Activated CD4-positive, CD25-positive, alpha-beta regulatory T cell treated with anti-CD3 and anti-CD28 coated beads, Interleukin-2, amount 50 U/mL, for 24 hours (primary cell): ENCODE results near the gene TUBB3.
"Not testable (repeated sequence)": the region's sequence is repeated elsewhere in the genome, so short reads cannot be mapped to it uniquely, and the experiment has no call there.

Source experiments
- ATAC-seq, 2 donors: fragments of 150-1000 bp; cut with Tn5 transposase; one replicate each; pipeline ENCODE4 v1.10.0; 2021; ENCODE audit warnings: mild to moderate bottlenecking in 1 of 2, moderate library complexity in 1 of 2

The TUBB3 gene

DNA sequence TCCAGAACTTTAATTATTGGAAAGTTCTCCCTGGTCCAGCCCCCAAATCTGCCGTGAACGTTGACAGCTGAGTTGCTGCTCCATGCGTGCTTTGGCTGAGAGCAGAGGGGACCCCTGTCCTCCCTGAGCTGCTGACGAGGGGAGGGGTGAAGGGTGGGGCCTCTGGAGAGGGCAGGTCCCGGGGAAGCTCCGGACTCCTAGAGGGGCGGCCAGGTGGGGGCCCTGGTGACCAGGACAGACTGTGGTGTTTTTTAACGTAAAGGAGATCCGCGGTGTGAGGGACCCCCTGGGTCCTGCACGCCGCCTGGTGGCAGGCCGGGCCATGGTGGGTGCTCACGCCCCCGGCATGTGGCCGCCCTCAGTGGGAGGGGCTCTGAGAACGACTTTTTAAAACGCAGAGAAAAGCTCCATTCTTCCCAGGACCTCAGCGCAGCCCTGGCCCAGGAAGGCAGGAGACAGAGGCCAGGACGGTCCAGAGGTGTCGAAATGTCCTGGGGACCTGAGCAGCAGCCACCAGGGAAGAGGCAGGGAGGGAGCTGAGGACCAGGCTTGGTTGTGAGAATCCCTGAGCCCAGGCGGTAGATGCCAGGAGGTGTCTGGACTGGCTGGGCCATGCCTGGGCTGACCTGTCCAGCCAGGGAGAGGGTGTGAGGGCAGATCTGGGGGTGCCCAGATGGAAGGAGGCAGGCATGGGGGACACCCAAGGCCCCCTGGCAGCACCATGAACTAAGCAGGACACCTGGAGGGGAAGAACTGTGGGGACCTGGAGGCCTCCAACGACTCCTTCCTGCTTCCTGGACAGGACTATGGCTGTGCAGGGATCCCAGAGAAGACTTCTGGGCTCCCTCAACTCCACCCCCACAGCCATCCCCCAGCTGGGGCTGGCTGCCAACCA lies 4.4 kb upstream of the TUBB3 start, which contains the start of gene MC1R:
Gene MC1R, plus strand, starts transcription at position 410 of the 895 bp plus-strand sequence. Its CDS starts 397 bp downstream, at position 807.
- ATAC-seq: peak in 1 of 2 donors; percentile 32

DNA sequence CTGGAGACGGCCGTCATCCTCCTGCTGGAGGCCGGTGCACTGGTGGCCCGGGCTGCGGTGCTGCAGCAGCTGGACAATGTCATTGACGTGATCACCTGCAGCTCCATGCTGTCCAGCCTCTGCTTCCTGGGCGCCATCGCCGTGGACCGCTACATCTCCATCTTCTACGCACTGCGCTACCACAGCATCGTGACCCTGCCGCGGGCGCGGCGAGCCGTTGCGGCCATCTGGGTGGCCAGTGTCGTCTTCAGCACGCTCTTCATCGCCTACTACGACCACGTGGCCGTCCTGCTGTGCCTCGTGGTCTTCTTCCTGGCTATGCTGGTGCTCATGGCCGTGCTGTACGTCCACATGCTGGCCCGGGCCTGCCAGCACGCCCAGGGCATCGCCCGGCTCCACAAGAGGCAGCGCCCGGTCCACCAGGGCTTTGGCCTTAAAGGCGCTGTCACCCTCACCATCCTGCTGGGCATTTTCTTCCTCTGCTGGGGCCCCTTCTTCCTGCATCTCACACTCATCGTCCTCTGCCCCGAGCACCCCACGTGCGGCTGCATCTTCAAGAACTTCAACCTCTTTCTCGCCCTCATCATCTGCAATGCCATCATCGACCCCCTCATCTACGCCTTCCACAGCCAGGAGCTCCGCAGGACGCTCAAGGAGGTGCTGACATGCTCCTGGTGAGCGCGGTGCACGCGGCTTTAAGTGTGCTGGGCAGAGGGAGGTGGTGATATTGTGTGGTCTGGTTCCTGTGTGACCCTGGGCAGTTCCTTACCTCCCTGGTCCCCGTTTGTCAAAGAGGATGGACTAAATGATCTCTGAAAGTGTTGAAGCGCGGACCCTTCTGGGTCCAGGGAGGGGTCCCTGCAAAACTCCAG lies 3.4 kb upstream of the TUBB3 start:
- no peak for ATAC-seq

DNA sequence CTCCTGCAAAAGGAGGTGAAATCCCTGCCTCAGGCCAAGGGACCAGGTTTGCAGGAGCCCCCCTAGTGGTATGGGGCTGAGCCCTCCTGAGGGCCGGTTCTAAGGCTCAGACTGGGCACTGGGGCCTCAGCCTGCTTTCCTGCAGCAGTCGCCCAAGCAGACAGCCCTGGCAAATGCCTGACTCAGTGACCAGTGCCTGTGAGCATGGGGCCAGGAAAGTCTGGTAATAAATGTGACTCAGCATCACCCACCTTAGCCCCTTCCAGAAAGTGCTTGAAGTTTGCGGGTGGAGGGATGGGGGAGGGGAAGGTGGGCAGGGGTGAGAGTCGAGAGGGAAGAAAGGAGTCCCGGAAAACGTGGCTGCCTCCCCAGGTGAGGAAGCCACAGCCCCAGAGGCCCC lies 2.4 kb upstream of the TUBB3 start:
- no peak for ATAC-seq

DNA sequence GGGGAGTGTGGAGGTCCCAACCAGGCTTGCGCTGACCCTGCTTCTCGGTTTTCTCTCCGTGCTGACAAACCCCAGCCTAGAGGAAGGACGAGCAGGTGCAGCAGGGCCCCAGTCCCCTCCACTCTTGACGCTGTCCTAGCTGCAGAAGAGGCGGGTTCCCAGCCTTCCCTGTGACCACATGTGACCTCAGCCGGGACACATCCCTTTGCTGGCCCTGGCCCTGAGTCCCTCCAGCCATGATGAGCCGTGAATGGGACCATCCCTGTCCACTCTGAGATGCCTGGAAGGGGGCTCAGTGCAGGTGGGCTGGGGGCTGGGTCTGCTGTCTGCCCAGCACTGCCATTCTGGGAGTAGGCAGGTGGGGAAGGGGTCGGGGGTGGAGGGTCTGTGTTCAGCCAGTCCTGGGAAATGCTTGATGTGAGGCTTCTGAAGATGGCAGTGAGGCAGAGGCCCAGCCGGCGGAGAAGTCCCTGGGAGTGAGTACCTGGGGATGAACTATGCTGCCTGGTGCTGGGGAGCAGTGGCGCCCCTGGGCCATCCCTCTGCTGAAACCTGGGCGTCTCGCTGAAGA lies 1.9 kb upstream of the TUBB3 start:
- ATAC-seq: no peak

DNA sequence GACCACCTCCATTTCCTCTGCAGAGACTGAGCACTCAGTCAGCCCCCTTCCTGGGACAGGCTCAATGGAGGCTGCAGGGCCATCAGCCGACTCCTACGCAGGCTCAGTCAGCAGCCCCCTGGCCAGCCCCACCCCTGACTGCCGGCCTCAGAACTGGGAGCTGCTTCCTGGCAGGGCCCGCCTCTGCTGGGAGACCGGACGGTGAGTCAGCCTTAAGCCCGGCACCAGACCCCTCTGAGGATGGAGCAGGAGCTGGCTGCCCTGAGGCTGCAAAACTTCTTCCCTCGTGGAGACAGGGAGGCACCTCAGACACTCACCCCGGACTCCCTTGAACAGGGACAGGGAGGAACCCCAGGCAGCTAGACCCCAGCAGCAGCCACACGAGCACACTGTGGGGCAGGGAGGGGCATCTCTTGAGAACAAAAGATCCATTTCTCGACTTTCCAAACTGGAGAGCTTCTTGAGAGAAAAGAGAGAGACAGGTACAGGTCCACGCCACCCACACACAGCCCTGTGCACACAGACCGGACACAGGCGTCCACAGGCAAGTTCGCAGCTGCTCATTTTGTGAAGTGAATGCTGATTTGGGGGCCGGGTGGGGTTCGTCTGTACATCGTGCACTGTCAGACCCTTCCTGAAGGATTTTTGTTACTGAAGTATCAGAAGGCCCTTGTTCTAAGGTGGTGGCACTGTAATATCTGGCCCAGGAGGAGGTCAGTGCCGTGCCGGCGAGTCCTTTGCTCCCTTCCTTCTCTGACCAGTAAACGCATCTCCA lies 1.3 kb upstream of the TUBB3 start:
- ATAC-seq: no peak

DNA sequence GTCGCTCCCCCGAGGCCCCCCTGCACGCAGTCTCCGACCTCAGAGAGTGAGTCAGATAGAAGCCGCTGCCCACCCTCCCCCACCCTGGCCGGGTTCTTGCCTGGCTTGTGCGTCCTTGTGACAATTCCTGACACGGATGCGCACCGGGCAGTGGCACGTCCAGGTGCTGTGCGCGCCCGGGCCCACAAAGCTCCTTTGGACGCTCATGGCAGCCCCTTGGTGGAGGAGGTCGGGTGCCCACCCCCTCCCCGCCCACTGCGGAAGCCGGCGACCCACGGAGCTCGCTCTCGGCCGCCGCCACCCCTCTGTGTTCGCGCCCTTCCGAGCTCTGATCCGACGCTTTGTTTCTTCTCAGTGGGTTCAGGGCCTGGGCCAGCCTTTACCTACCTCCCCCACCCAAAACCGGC lies 662 bp upstream of the TUBB3 start:
- no peak for ATAC-seq

DNA sequence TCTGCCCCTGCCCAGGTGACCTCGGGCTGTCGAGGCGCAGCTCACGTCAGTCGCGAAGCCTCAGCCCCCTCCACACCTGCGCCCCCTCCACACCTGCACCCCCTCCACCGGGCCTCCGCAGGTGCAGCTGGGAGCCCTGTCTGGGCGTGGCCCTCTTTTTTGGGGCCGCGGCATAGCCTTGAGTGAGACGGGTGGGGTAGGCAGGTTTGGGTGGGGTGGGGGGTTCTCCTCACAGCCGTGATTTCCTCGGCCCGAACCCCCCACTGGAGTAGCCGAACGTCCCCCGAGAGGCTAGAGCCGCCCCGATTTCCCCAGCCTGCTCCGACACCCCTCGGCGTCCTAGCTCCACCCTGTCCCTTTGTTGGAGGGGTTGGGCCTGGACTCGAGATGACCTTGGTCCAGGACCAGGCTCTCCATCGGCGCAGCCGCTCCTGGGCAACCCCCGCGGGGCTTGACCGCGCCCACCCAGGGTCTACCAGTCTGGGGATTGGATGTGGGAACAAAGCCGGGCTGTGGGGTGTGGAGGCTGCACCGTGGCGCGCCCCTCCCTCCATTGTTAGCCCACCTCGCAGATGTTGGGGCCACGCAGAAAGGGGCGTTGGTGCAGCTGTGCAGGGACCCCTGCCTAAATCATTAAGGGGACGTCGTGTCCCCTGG lies 626 bp downstream of the TUBB3 start:
- ATAC-seq: no peak

DNA sequence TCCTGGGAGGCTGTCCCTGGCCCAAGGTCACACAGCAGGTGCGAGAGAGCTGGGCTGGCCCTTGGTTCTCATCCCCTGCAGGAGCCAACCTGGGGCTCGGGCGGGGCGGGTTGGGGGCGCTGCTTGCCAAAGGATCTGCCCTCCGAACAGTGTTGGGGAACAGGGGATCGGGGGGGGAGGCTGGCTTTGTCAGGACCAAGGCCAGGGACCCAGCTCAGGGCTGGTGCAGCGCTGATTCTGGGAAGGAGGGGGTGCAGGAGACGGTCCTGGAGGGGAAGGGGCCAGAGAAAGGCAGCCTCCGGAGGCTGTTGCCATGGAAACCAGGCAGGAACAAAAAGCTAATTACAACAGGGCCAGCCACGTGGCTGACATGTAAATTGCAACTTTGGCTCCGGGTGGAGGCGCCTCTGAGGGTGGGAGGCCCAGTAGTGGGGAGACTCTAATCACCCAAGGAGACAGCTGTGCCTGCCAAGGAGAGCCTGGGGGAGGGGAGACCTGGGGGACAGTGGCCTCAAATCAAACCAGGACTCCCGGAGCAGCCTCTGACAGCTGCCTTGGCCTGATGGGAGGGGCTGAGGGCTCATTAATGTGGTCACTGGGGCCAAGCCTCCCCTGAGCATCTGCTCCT lies 1.3 kb downstream of the TUBB3 start:
- ATAC-seq: no peak

DNA sequence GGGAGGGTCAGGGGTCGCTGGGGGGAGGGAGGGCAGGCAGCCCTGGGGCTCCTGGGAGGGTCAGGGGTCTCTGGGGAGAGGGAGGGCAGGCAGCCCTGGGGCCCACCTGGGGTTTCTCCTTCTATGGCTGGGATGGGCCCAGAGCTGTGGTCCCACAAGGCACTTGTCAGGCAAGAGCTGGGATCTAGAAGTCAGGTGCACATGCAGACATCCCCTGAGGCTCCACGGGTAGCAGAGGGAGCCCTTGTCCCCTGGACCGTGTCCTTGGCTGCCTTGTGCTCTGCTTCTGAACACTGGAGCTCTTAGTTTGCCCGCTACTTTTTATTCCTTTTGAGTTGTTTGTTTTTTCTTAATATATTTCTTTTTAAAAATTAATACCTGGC lies 1.8 kb downstream of the TUBB3 start:
- no peak for ATAC-seq

DNA sequence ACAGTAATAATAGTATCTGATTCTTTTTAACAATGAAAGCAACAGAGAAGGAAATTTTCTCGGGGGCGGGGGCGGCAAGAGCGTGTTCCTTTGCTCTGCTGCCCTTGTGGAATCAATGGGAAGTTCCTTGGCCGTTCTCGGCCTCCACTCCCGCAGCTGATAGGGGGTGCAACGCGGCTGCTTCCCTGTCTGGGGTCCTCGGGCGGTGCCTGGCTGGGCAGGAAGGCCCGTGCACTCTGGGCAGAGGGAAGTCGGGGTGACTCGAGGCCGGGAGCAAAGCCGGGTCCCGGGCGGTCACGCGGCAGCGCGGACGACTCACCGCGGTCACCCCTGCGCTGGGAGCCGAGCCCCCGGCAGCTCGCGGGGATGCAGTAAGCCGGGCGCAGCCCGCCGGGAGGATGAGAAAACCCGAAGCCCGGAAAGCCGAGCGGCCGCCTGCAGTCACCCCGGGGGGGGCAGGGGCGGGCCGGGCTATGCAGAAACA lies 2.5 kb downstream of the TUBB3 start:
- no peak for ATAC-seq

DNA sequence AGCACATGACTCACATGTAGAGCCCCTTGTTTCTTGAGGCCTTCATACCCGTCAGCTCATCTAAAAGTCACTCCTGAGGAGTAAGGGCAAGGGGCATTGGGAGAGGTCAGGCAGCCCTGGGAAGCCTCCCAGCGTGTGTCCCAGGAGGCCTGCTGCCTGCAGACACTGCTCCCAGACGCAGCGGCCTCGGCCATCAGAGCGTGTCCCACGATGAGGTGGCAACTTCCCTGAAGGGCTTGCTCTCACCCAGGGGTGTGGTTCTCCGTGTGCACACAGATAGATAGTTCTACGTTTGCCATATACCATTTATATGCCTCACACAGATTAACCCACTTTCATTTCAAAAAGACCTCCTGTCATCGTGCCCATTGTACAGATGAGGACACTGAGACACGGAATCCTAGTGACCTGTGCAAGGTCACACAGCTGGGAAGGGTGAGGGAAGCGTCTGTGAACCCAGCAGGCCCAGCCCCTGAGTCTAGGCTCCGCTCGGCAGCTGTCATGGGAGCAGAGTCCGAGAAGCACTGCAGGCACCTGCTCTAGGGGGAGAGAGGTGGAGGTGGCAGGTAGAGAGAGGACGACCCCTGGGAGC lies 8.3 kb downstream of the TUBB3 start:
- no peak for ATAC-seq

DNA sequence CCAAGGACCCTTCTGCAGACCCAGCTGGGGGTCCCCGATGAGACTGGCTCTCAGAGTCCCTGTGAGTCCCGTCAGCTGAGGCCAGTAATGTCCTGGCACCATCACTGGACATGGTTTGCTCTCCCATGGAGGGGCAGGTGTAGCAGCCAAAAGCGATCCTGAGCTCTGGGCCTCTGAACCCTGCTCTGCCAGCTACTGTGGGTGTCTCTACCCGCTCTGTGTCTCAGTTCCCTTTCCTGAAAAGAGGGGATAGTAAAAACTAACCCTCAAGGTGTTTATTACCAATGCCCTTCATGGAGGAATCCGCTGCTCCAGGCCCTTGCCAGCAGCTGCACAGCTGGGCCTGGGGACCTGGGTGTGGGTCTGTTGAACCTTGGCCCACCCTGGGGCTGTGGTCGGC lies 8.8 kb downstream of the TUBB3 start:
- ATAC-seq: no peak

DNA sequence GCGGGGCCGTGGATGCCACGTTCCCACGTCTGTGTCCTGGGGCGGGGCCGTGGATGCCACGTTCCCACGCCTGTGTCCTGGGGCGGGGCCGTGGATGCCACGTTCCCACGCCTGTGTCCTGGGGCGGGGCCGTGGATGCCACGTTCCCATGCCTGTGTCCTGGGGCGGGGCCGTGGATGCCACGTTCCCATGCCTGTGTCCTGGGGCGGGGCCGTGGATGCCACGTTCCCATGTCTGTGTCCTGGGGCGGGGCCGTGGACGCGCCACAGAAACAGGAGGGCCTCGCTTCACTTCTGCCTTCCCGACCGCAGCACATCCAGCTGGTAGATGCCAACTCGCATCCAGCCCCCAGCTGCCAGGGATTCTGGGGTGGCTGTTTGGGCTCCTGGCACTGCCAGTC lies 10.9 kb downstream of the TUBB3 start:
- not testable (repeated sequence) for ATAC-seq

DNA sequence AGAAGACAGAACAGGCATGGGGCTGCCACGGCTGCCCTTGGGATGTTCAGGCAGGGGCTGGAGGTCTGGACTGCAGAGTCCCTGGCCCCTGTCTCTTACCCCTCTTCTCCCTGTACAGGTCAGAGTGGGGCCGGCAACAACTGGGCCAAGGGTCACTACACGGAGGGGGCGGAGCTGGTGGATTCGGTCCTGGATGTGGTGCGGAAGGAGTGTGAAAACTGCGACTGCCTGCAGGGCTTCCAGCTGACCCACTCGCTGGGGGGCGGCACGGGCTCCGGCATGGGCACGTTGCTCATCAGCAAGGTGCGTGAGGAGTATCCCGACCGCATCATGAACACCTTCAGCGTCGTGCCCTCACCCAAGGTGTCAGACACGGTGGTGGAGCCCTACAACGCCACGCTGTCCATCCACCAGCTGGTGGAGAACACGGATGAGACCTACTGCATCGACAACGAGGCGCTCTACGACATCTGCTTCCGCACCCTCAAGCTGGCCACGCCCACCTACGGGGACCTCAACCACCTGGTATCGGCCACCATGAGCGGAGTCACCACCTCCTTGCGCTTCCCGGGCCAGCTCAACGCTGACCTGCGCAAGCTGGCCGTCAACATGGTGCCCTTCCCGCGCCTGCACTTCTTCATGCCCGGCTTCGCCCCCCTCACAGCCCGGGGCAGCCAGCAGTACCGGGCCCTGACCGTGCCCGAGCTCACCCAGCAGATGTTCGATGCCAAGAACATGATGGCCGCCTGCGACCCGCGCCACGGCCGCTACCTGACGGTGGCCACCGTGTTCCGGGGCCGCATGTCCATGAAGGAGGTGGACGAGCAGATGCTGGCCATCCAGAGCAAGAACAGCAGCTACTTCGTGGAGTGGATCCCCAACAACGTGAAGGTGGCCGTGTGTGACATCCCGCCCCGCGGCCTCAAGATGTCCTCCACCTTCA lies 11.7 kb downstream of the TUBB3 start:
- no peak for ATAC-seq

DNA sequence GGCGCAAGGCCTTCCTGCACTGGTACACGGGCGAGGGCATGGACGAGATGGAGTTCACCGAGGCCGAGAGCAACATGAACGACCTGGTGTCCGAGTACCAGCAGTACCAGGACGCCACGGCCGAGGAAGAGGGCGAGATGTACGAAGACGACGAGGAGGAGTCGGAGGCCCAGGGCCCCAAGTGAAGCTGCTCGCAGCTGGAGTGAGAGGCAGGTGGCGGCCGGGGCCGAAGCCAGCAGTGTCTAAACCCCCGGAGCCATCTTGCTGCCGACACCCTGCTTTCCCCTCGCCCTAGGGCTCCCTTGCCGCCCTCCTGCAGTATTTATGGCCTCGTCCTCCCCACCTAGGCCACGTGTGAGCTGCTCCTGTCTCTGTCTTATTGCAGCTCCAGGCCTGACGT lies 12.5 kb downstream of the TUBB3 start:
- not testable (repeated sequence) for ATAC-seq

DNA sequence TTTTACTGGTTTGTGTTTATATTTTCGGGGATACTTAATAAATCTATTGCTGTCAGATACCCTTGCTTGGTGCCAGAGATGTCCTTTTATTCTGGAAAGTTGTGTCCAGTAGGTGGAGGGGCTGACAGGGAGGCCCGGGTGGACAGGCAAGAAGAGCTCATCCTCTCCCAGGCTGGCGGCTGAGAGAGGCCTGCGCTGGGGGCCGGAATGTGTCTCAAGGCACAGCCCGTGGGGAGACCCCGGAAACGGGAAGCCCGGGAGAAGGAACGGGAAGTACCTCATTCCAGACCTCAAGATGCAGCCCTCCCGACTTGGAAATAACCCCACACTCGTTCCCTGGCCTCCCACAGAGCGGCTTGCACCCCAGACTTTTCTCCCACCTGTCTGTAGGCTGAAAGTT lies 12.9 kb downstream of the TUBB3 start:
- ATAC-seq: no peak

DNA sequence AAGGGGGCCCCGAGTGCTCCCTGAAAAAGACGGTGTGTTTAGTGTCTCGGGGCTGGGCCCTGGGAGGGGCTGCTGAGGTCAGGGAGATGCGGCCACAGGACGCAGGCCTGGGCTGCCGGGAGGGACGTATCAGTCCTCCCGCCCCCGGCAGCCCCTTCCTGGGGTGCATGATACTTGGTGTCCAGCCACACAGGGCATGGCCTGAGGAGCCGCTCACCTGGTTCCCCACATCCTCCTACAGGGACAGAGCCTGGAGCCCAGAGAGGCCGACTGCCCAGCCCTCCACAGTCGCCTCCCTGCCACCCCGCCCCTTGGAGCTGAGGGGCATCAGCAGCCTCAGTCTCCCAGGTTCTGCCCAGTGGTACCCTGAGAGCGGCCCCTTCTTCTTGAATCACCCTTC lies 13.4 kb downstream of the TUBB3 start:
- ATAC-seq: no peak

DNA sequence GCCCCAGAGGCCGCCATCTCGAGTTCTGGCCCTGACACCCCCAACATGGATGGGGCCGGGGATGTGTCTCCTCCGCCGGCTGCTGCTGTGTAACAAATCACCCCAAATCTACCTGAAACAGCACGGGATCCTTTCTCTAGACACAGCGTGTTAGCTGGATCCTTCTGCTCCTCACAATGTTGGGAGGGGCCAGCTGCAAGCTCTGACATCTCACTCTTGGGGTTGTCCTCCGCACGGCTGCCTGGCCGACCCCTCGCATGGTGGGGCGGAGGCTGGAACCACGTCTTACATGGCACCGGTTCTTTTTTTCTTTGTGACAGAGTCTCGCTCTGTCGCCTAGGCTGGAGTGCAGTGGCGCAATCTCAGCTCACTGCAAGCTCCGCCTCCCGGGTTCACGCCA lies 13.8 kb downstream of the TUBB3 start:
- no peak for ATAC-seq

DNA sequence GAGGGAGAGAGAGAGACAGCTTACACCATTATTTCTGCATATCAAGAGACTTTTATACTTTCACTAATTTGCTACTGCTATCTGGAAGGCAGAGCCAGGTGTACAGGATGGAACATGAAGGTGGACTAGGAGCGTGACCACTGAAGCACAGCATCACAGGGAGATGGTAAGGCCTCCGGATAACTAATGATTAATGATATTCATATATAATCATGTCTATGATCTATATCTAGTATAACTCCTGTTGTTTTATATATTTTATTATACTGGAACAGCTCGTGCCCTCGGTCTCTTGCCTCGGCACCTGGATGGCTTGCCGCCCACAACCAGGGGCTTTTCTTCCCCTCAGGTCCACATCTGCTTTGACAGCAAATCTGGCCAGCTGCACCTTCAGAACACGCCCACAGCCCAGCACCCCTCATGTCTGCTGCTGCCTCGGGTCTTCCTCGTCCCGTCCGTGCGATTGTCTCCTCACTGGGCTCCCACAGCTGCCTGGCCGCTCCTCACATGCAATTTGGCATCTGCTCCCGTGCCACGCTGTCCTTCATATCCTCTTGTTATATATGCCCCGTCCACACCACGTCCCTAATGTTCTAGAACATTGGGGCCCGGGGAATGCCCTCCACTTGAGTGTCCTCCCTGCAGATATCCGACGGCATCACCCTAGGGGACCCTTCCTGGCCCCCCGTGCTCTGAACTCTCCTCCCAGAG lies 15.2 kb downstream of the TUBB3 start:
- ATAC-seq: no peak
